ENCODE measurements around the gene BMPR1A.
"Not testable (repeated sequence)": the region's sequence is repeated elsewhere in the genome, so short reads cannot be mapped to it uniquely, and the experiment has no call there.

BMPR1A gene

DNA sequence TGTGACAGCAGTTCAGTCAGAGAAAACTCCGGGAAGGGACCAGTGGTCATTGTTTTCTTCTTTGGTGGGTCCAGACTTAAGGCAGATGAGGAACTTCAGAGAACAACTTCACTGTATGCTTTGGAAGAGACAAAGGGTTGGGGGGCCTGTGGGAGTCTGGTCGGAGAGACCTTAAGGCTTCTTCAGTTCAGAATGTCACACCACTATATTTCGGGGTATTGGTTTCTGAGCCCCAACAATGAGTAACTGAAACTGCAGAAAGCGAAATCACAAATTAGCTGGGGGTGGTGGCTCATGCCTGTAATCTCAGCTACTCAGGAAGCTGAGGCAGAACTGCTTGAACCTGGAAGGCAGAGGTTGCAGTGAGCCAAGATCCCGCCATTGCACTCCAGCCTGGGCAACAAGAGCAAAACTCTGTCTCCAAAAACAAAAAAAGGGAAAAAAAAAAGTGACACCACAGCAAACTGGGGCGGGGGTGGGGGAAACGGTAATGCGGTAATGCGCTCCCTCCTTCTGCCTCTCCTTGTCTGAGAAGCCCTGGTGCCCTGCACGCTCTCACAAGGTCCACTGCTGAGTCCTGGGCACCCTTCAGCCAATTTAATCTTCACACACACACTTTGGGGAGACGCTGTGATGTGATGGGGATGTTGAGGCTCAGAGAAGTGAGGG lies 209.7 kb downstream of the BMPR1A start:
- DNase-seq (ENCODE audit: low spot score) = no peak
- FAIRE-seq = no peak

DNA sequence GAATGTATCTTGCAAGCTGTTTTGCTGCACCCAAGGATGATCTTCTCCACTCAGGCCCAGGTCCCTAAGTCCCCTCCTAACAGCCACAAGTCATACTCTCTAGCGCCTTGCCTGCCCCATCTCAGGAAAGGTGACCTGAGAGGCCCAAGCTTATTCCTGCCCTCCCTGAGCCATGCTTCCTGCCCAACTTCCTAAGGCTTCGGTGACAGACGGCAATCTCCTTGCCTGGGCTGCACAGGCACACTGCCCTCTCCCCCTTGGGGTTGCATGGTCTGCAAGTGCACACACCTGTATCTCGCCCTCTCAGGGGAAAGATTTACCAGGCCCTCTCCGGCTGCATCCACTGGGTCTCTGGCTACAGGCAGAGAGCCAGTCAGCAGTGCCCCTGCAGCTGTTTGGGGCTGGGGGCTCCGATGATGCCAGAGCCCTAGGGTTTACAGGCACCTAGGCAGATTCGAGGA lies 211.1 kb downstream of the BMPR1A start:
- no peak for DNase-seq (ENCODE audit: low spot score)
- FAIRE-seq = no peak

DNA sequence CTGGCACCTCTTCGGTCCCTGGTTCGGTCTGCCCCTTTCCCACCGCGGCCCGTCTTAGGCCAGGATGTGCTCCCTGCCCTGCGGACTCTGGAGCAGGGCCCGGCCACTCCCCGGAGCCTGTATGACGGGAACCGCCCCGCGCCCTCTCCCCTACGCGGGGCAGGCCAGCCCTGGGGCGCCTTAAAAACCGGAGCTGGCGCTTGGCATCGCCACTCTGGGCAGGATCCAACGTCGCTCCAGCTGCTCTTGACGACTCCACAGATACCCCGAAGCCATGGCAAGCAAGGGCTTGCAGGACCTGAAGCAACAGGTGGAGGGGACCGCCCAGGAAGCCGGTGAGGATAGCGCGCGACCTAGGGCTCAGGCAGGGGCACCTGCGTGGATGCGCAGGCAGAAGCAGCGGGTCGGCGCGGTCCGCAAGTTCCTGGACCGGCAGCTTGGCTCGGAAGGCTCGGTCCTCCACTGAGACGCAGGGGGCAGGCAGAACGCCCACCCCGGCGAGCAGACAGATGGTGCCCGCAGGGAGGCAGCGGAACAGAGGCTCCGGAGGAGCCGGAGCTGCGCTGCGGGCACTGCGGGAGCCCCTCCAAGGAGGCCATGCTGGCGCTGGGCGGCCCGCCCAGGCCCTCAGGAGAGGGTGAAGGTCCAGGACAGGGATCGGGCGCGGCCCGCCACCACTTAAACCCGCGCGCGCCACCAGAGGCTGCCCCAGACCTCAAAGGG lies 212.0 kb downstream of the BMPR1A start, which contains the start of gene ADIRF:
ADIRF (plus strand) TSS at position 212 of the 723 bp plus-strand sequence; CDS start at position 275, 63 bp downstream.
- FAIRE-seq = no peak
- DNase-seq (ENCODE audit: low spot score) = no peak

DNA sequence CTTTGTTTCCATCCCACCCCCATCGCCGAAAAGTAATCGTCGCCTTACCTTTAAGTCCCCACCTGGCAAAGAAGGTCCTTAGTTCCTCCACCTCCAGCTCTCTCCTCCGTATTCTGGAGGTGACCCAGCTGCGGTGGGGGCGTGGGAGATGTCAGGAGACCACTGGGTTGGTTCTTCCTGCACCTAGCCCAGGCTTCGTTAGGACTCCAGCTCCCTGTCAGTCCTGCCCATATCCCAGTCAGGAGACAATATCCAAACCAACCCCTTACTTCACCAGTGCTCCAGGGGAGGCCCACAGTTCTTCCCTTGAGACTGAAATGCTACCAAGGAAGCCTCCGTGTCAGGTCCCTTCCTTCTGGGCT lies 212.6 kb downstream of the BMPR1A start:
- FAIRE-seq = no peak
- DNase-seq (ENCODE audit: low spot score) = no peak

DNA sequence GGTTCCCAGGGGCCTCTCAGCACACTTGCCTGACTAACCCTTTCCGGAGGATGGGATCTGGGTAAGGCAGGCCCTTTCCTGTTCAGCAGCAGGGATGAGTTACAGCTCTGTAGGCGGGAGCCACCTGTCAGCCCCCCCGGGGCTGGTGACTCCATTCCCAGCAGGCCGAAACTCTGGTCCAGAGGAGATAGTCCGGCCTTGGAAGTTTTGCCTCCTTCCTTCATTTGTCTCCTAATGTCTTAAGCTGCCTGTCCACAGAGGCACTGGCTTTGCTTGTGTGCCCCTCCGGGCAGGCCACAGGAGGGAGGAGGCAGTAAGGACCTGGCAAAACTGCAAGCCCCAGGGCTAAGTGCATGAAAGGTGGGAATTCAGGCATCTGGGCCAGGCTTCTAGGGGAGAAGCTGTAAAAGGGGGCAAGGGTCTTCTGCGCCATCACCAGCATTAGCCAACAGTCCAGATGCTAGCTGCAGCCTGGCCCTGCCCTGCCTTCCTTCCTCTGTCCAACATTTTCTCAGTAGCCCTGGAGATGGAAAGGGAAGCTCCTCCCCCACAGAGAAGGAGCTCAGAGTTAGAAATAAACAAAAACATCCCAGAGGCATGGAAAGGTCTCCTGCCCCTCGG lies 213.1 kb downstream of the BMPR1A start:
- FAIRE-seq (no peak), DNase-seq (ENCODE audit: low spot score) (no peak)

DNA sequence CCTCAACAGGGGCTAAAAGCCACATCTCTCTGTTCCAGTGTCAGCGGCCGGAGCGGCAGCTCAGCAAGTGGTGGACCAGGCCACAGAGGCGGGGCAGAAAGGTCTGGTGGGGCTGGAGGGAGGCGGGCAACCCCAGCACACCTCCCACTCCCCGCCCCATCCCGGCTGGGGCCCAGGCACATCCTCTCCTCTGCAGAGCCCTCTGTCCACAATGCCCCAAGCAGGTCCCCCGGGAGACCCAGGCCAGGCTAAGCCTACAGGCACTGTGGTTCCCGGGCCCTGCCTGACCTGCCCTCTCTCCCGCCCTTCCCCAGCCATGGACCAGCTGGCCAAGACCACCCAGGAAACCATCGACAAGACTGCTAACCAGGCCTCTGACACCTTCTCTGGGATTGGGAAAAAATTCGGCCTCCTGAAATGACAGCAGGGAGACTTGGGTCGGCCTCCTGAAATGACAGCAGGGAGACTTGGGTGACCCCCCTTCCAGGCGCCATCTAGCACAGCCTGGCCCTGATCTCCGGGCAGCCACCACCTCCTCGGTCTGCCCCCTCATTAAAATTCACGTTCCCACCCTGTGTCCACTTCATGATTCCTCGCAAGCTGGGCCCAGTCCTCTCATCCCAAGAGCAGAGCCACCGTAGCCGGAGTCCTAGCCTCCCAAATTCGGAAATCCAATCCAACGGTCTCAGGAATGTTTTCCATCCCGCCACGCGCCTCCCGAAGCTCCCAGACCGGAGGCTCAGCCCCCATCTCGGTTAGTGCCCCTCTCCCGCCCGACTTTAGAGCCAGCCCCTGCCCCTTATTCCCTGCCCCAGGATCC lies 214.0 kb downstream of the BMPR1A start:
- DNase-seq (ENCODE audit: low spot score) = peak; percentile 56
- peak; percentile 7 for FAIRE-seq

DNA sequence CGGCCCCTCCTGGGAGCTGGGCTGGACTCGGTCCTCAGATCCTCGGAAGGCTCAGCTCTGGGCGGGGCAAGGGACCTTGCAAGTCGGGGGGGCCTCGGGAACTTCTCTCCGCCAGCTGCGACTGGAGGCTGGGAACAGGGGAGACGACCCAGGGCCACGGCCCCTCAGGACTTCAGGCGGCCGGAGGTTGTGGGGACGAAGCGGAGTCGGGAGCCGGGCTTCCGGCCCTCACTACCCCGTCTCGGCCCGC lies 214.5 kb downstream of the BMPR1A start:
- DNase-seq (ENCODE audit: low spot score) = no peak
- FAIRE-seq = no peak

DNA sequence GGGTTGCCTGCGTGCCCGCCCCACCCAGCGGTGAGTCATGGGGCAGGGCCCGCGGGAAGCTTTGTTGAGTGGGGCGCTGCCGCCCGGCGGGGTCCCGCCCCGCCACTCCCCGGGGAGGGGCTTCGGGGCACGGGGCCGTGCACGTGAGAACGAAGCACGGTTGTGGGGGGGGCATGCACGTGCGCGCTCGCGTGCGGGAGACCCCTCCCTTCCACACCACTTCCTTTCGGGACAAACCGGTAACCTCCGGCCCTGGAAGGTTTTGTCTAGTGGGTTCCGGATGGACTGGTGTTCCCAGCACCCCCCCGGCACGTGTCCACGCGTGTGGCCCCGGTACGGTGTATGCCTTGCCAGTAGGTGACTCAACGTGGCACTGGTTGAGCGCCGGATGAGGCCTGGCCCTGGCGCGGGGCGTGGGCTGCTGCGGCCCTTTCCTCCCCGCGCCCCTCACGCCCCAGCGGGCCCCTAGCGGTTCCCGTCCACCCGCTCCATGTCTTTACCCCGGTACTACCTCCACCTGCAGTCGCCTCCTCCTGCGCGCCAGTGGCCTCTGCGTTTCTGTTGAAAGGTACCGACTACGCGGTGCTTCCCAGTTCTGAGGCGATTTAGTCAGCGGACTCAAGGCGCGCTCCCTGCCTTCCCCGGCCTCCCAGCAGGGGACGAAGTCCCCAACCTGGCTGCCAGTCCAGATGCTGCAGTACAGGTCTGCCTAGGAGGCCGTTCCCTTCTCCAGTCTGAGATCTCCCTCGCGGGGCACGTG lies 215.0 kb downstream of the BMPR1A start:
- DNase-seq (ENCODE audit: low spot score) (peak; percentile 76), FAIRE-seq (peak; percentile 50)

DNA sequence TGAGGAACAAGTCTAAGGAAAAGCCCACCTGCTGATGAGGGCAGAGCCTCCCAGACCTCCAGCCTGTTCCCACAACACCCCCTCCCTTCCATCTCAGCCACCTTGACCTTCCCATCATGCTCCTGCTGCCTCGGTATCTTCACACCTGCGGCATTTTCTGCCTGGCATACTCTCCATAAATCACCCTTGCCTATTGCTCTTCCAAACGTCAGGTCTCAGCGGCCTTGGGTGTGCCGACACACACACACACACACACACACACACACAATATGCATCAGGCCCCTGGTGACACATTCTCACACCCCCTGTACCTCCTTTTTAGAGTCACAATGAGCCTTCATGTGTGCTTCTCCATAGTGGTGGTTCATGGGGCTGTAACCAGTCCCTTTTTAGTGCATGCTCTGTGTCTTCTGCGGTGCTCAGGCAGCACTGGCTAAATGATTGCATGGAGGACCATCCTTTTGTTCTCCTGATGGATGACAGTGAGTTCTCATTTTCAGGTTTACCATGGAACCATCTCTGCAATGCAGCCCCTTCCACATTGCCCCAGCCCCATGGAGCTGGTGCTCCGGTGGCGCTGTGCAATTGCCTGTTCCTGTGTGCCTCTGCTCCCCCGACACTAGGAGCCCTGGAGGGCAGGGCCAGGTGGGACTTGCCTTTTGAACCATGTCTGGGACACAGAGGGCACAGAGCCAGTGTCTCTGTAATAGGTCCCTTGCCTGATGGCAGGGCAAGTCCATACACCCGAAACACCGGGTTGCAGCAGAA lies 216.4 kb downstream of the BMPR1A start:
- FAIRE-seq = no peak
- no peak for DNase-seq (ENCODE audit: low spot score)

DNA sequence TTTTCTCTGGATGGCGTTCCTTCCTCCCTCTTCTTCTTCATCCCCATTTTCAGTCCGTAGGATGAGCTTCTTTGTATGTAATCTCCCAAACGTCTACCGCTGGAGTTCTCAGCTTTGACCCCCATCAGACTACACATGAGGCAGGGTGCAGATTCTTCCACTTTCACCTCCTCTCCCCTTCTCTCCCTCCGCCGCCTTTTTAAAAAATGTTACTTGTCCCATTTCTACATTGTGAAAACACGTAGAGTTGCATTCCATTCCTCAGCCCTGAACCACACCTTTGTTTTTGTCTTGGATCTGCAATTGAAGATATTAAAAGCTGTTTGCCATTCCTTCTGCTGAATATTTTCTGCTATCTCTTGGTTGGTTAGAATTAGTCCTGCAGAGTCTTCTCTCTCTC lies 218.1 kb downstream of the BMPR1A start:
- FAIRE-seq (no peak), DNase-seq (ENCODE audit: low spot score) (no peak)

DNA sequence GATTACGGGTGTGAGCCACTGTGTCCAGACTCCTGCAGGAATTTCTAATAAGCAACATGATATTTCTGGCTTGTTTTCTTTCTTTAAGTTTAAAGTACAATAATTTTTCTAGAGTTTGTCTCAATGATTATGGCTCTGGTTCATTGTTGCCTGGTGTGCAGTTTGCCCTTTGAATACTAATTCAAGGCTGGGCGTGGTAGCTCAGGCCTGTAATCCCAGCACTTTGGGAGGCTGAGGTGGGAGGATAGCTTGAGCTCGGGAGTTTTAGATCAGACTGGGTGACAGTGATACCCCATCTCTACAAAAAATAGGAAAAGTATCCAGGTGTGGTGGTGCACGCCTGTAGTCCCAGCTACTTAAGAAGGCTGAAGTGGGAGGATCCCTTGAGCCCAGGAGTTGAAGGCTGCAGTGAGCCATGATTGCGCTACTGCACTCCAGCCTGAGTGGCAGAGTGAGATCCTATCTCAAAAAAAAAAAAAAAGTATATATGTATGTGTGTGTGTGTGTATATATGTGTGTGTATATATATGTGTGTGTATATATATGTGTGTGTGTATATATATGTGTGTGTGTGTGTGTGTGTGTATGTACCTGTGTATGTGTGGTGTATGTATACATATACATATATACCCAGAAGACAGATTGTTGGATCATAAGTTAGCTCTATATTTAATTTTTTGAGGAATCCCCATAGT lies 220.1 kb downstream of the BMPR1A start:
- DNase-seq (ENCODE audit: low spot score) (no peak), FAIRE-seq (no peak)

DNA sequence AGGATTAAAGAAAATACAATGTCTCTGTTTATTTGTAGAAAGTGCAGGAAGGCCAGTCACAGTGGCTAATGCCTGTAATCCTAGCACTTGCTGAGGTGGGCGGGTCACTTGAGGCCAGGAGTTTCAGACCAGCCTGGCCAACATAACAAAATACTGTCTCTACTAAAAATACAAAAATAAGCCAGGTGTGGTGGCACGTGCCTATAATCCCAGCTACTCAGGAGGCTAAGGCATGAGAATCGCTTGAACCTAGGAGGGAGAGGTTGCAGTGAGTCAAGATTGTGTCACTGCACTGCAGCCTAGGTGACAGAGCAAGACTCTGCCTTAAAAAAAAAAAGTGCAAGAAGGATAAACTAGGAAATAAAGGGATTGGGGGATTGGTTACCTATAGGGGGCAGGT lies 222.0 kb downstream of the BMPR1A start:
- DNase-seq (ENCODE audit: low spot score); FAIRE-seq: not testable (repeated sequence)

DNA sequence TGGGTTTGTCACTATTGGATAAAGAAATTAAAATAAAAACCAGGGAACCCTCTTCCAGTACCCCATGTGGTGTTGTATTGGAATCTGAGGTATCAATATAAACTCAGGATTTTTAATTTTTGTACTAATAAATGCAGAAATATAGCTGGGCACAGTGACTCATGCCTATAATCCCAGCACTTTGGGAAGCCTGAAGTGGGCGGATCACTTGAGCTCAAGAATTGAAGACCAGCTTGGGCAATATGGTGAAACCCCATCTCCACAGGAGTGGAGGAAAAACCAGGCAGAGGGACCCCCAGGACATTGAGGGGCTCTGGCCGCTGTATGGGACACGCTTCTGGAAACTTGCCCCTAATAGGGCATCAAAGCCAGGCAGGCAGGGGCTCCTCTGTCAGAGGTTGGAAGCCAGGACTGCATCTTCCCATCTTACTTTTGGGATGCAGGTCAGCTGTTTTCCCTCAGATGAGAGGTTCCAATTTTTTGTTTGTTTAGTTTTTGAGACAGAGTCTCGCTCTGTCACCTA lies 222.9 kb downstream of the BMPR1A start:
- FAIRE-seq = no peak

DNA sequence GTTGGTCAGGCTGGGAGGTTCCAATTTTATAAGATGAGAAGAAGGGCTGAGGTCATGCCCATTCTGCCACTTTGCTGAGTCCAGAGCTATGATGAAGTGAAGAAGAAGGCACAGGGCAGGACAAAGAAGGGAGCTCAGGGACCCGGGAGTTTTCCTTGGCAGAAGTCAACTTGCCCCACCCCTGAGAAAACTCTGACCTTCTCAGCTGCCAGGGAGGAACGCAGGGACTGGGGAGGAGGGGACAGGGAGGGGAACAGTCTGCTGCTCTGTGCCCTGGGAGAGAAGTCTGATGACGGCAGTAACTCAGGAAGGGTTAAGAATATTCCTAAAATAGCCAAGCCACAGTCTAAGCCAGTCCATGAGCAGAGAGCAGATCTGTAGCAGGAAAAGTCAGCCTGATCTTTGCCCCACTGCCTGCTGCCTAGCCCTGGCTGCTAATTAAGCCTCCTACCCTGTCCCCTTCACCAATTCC lies 223.6 kb downstream of the BMPR1A start:
- no peak for FAIRE-seq
- no peak for DNase-seq (ENCODE audit: low spot score)

More for the DNA sequence above, 222.9 kb downstream of the BMPR1A start:
- DNase-seq (ENCODE audit: low spot score) = no peak

DNA sequence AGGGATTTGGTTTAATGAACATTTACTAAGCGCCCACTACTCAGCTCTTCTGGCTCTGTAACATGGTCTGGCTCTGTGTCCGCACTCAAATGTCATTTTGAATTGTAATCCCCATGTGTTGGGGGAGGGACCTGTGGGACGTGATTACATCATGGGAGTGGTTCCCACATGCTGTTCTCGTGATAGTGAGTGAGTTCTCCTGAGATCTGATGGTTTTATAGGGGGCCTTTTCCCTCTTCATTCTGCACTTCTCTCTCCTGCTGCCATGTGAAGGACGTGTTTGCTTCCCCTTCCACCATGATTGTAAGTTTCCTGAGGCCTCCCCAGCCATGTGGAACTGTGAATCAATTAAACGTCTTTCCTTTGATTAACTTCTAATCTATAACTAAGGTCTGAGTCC lies 224.6 kb downstream of the BMPR1A start:
- FAIRE-seq; DNase-seq (ENCODE audit: low spot score): not testable (repeated sequence)

DNA sequence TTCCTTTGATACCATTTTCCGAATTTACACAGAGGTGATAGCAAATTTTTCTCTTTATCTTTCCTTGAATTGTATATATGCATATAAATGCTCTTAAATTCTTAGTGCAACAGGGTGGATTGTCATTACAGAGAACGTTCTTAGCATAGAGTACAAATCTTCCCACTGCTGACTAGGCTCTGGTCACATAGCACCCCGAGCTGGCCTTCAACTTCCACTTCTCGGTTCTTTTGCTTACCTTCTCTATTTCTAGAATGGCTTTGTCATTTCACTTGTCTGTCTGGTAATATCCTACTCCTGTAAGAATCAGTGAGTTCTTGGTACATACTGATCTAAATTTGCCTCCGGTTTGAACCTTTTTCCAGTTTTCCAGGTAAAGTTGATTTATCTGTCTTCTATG lies 225.3 kb downstream of the BMPR1A start:
- FAIRE-seq (no peak), DNase-seq (ENCODE audit: low spot score) (no peak)
